ENCODE measurements around the gene COASY.
A peak's percentile ranks its signal among the peaks of the same experiment; 100 is the strongest.
"Not testable (repeated sequence)": the region's sequence is repeated elsewhere in the genome, so short reads cannot be mapped to it uniquely, and the experiment has no call there.

The COASY gene

GRCh38 chr17:42553161-42553818 is 8.7 kb upstream of the COASY start:
- no peak for DNase-seq

GRCh38 chr17:42553866-42554249 is 8.1 kb upstream of the COASY start:
- DNase-seq: no peak

- DNase-seq: peak; percentile 65
Observed at GRCh38 chr17:42554250-42555121, 7.5 kb upstream of the COASY start.

GRCh38 chr17:42555122-42555622 is 6.8 kb upstream of the COASY start:
- DNase-seq: no peak

GRCh38 chr17:42555961-42556617 is 5.9 kb upstream of the COASY start:
- DNase-seq: not testable (repeated sequence)

GRCh38 chr17:42559075-42559474 is 2.9 kb upstream of the COASY start:
- no peak for DNase-seq

DNA sequence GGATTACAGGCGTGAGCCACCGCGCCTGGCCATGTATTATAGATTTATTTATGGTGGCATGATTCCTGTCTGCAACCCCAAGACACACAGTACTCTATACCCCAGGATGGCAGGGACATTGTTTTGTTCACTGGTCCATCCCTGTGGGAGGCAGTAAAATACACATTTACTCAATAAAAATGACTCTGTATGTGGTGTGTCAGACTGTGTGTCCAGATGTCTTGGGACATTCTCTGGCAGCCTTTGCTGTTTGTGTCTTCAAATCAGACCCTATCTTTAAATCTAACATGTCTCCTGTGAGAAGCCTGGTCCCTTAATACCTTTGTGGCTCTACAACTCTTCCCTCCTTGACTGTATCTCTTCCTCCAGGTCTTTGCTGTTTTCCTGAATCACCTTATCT is 1.7 kb upstream of the COASY start:
- no peak for DNase-seq

GRCh38 chr17:42562388-42563142 is 617 bp downstream of the COASY start:
- no peak for DNase-seq

GRCh38 chr17:42563143-42563509 is 1.2 kb downstream of the COASY start:
- no peak for DNase-seq

GRCh38 chr17:42563543-42563942 is 1.6 kb downstream of the COASY start:
- no peak for DNase-seq

DNA sequence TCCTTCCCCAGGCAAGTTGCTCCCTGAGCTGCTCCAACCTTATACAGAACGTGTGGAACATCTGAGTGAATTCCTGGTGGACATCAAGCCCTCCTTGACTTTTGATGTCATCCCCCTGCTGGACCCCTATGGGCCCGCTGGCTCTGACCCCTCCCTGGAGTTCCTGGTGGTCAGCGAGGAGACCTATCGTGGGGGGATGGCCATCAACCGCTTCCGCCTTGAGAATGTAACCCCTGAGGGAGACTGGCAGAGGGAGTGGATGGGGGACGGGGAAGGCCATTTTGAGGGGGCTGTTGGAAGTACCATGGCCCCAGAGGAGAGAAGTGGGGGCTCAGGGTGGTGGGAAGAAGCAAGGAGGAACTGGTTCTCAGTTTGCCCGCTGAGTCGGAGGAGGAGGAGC is 2.0 kb downstream of the COASY start:
- no peak for DNase-seq

- no peak for DNase-seq
Observed at GRCh38 chr17:42564815-42565522, 3.0 kb downstream of the COASY start.

DNA sequence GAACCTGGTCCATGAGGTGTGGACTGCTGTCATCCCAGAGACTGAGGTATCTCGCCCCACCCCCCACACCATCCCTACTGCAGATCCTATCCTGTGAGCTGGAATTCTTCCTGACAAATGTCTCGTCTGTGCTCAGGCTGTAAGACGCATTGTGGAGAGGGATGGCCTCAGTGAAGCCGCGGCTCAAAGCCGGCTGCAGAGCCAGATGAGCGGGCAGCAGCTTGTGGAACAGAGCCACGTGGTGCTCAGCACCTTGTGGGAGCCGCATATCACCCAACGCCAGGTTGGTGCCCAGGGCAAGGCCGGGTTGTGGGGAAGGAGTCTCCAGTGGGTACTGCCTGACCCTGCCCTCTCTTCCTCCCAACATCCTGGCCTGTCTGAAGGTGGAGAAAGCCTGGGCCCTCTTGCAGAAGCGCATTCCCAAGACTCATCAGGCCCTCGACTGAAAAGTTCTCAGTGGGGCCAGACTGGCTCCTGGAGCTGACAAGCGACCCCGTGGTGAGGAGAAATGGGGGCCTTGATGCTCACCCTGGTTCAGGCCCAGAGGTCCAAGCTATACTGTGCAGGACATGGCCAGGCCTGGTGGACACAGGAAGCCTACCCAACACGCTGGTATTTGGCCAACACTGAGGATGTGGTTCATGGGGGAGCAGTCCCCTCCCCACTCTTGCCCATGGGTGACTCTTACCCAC is 3.7 kb downstream of the COASY start:
- no peak for DNase-seq

- DNase-seq: no peak
Observed at GRCh38 chr17:42566215-42566882, 4.4 kb downstream of the COASY start.

DNA sequence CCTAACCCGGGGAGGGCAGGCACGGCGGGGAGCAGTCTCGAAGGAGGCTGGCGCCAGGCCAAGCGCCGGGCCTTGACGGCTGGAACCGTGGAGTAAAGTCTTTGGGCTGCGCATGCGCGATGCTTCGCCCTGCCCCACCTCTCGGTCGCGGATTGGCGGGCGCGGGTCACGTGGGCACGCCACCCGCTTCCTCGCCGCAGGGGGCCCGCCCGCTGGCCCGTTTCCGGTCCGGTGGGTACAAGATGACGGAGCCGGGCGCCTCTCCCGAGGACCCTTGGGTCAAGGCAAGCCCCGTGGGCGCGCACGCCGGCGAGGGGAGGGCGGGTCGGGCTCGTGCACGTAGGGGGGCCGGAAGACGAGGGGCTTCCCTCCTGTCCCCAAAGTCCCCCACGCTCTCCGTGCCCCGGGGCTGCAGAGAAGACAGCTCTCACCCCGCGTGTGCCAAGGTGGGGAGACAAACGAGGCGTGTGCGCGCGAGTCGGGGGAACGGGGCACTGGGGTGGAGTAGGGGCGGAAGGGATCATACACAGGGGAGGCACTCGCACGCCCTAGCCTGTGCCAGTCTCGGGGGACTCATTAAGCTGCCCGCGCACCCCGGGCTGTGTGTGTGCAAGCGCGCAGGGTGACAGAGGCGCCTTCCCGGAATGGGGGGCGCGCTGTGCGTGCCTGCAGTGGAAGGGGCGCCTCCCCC is 5.1 kb downstream of the COASY start, which contains the start of gene MLX:
TSS of gene MLX (plus strand) at position 218 of the 691 bp plus-strand sequence. CDS start at position 243, 25 bp downstream.
- peak; percentile 86 for DNase-seq

DNA sequence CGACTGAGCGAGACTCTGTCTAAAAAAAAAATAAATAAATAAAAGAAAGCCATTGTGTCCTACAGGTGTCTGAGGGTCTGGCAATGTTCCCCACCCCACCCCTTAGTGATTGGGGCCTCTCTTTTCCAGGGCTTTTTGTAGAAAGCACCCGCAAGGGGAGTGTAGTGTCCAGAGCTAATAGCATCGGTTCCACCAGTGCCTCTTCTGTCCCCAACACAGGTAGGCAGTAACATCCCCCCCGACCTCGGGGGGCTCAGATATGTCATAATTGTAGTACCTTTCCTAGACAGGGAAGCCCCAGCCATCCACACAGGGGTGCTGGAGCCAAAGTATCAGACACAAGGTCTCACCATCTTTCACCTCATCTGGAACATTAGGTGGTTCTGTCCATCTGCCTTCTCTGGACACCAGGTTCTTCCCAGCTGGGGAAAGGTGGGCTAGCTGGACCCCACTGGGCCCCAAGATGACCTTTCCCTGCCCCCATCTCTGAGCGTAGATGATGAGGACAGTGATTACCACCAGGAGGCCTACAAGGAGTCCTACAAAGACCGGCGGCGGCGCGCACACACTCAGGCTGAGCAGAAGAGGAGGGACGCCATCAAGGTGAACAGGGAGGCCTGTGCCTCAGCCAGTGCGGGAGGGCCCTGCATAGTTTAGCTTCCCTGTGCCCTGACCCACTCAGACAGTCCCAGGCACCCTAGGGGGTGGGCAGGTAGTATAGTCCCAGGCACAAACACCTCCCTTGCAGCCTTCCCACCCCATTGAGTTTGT is 6.6 kb downstream of the COASY start:
- DNase-seq: no peak

GRCh38 chr17:42571435-42572225 is 9.7 kb downstream of the COASY start:
- DNase-seq: no peak

- no peak for DNase-seq
Observed at GRCh38 chr17:42573095-42573494, 11.1 kb downstream of the COASY start.

- DNase-seq: no peak
Observed at GRCh38 chr17:42574463-42574862, 12.5 kb downstream of the COASY start.
